ENCODE data around the gene DPP3.

DNA sequence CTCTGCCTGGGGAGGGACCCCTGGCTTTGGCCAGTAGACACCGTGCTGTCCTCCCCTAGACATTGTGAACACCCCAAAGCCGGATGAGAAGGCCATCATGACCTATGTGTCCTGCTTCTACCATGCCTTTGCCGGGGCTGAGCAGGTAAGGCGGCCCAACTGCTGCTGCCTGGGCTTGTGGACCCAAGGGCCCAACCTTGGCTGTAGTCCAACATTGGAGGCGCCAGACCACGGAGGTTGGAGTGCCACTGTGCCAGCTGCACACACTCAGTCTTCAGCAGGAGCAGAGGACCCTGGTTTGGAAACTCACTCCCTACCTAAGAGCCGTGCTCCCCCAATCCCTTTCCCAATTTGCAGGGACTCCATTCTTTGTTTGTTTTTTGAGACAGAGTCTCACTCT, 75.9 kb downstream of the DPP3 start:
- TF ChIP-seq, protein P1, sequence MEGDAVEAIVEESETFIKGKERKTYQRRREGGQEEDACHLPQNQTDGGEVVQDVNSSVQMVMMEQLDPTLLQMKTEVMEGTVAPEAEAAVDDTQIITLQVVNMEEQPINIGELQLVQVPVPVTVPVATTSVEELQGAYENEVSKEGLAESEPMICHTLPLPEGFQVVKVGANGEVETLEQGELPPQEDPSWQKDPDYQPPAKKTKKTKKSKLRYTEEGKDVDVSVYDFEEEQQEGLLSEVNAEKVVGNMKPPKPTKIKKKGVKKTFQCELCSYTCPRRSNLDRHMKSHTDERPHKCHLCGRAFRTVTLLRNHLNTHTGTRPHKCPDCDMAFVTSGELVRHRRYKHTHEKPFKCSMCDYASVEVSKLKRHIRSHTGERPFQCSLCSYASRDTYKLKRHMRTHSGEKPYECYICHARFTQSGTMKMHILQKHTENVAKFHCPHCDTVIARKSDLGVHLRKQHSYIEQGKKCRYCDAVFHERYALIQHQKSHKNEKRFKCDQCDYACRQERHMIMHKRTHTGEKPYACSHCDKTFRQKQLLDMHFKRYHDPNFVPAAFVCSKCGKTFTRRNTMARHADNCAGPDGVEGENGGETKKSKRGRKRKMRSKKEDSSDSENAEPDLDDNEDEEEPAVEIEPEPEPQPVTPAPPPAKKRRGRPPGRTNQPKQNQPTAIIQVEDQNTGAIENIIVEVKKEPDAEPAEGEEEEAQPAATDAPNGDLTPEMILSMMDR (IDR thresholded peaks at IDR 0.05), result no peak
- TF ChIP-seq POLR2AphosphoS5 (IDR thresholded peaks at IDR 0.05) (no peak), EP300 (IDR thresholded peaks at IDR 0.05) (no peak), POLR2A (IDR thresholded peaks at IDR 0.05) (no peak)

Measured in suprapubic skin (tissue), 4 donors.